ENCODE data around the gene ZNF319. TPM values are rescaled to one million over a fixed set of nuclear protein-coding genes. Genes with fewer than 3 reads are reported as not detected.

Gene ZNF319
- total and polyA plus RNA-seq, 4 donors = 0.64 to 3.4 (median 2.6) TPM

GRCh38 chr16:58029410-58029809 is 28.9 kb upstream of the ZNF319 start:
- no peaks in the 10 kb centered on the region for H3K36me3 ChIP-seq (ENCODE audit: control insufficient read depth in 4 of 4, insufficient read depth in 3 of 4, low read depth in 1 of 4, low read length in 3 of 4)
- WGBS = 81% methylated on average over 2 of the region's 2 CpGs
- H3K9me3 ChIP-seq (ENCODE audit: control insufficient read depth in 4 of 4, low read length in 3 of 4) = no peaks in the 10 kb centered on the region
- H3K9ac ChIP-seq (ENCODE audit: low read depth in 1 of 2, low read length in 2 of 2) = no peak overlapping the region
- no peak overlapping the region for H3K4me3 ChIP-seq (ENCODE audit: low read depth in 1 of 3, low read length in 3 of 3)
- no peak for TF ChIP-seq TAF1 (conservative IDR thresholded peaks at IDR 0.05)
- TF ChIP-seq NR2F2 (IDR thresholded peaks at IDR 0.05) = no peak
- no peak for TF ChIP-seq SP1 (IDR thresholded peaks at IDR 0.05)
- no peak for TF ChIP-seq CTCF (IDR thresholded peaks at IDR 0.05; ENCODE audit: low read depth, low read length, missing input control)
- TF ChIP-seq, protein P1, sequence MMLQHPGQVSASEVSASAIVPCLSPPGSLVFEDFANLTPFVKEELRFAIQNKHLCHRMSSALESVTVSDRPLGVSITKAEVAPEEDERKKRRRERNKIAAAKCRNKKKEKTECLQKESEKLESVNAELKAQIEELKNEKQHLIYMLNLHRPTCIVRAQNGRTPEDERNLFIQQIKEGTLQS (IDR thresholded peaks at IDR 0.05) = no peak
- TF ChIP-seq ZBTB33 (IDR thresholded peaks at IDR 0.05) = no peak
- no peak for TF ChIP-seq RXRA (IDR thresholded peaks at IDR 0.05)
- no peak for TF ChIP-seq YY1 (IDR thresholded peaks at IDR 0.05)
- TF ChIP-seq HNF4G (IDR thresholded peaks at IDR 0.05) = no peak
- TF ChIP-seq GABPA (IDR thresholded peaks at IDR 0.05 in 1 of 2, conservative IDR thresholded peaks at IDR 0.05 in 1 of 2) = no peak
- no peak for TF ChIP-seq JUND (IDR thresholded peaks at IDR 0.05)
- H3K27ac ChIP-seq (ENCODE audit: low read depth in 1 of 2, low read length in 2 of 2) = no peak overlapping the region
- H3K27me3 ChIP-seq (ENCODE audit: control insufficient read depth in 4 of 4, insufficient read depth in 4 of 4, low read length in 3 of 4) = no peaks in the 10 kb centered on the region
- DNase-seq (ENCODE audit: low spot score) = no peak
- peaks cover 33 to 75% (median 63%) of the 10 kb centered on the region in 4 donors for H3K4me1 ChIP-seq (ENCODE audit: control insufficient read depth in 4 of 4, insufficient read depth in 4 of 4, low read length in 3 of 4)

DNA sequence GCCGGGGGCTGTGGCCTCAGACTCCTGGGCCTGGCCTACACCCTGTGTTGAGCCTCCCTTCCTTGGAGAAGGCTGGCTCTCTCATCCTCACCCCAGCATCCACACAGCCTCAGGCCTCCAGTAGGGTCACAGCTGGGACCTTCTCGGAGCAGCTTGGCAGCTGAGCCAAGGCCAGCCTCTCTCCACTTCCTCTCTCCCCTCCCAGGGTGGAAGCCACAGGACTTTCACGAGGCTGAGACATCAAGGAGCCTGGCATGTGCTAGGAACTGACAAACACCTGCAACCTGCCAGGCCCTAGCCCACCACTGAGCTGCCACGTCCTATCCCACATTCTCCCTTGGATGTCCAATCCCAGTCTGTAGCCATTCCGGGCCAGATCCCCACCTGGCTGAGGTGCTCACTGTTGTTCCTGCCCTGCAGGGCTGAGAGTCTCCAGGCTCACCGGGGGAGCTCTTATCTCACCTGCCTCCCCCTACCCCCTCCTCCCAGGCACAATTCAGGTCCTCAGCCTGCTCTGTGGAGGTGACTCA is 28.1 kb upstream of the ZNF319 start:
- TF ChIP-seq CTCF (IDR thresholded peaks at IDR 0.05; ENCODE audit: low read depth, low read length, missing input control) (no peak), RXRA (IDR thresholded peaks at IDR 0.05) (no peak), JUND (IDR thresholded peaks at IDR 0.05) (no peak)
- Histone ChIP-seq H3K9me3 (ENCODE audit: control insufficient read depth in 4 of 4, low read length in 3 of 4) (no peaks in the 10 kb centered on the region), H3K4me1 (ENCODE audit: control insufficient read depth in 4 of 4, insufficient read depth in 4 of 4, low read length in 3 of 4) (peaks cover 30 to 77% (median 62%) of the 10 kb centered on the region in 4 donors), H3K4me3 (ENCODE audit: low read depth in 1 of 3, low read length in 3 of 3) (no peak overlapping the region), H3K27me3 (ENCODE audit: control insufficient read depth in 4 of 4, insufficient read depth in 4 of 4, low read length in 3 of 4) (no peaks in the 10 kb centered on the region), H3K27ac (ENCODE audit: low read depth in 1 of 2, low read length in 2 of 2) (peak overlapping the region; percentile 30 to 34), H3K9ac (ENCODE audit: low read depth in 1 of 2, low read length in 2 of 2) (no peak overlapping the region), H3K36me3 (ENCODE audit: control insufficient read depth in 4 of 4, insufficient read depth in 3 of 4, low read depth in 1 of 4, low read length in 3 of 4) (no peaks in the 10 kb centered on the region)
- WGBS = 62% methylated on average over 6 of the region's 6 CpGs
- no peak for DNase-seq (ENCODE audit: low spot score)
